ENCODE measurements around the gene TRPM4. TPM values are rescaled to one million over a fixed set of nuclear protein-coding genes. Genes with fewer than 3 reads are reported as not detected.

The TRPM4 gene
- total and polyA plus RNA-seq, 2 of the 8 experiments (the other 6 are each of a cell fraction or from before 2014, with no cell fraction given), result 11.3 to 13.3 TPM

DNA sequence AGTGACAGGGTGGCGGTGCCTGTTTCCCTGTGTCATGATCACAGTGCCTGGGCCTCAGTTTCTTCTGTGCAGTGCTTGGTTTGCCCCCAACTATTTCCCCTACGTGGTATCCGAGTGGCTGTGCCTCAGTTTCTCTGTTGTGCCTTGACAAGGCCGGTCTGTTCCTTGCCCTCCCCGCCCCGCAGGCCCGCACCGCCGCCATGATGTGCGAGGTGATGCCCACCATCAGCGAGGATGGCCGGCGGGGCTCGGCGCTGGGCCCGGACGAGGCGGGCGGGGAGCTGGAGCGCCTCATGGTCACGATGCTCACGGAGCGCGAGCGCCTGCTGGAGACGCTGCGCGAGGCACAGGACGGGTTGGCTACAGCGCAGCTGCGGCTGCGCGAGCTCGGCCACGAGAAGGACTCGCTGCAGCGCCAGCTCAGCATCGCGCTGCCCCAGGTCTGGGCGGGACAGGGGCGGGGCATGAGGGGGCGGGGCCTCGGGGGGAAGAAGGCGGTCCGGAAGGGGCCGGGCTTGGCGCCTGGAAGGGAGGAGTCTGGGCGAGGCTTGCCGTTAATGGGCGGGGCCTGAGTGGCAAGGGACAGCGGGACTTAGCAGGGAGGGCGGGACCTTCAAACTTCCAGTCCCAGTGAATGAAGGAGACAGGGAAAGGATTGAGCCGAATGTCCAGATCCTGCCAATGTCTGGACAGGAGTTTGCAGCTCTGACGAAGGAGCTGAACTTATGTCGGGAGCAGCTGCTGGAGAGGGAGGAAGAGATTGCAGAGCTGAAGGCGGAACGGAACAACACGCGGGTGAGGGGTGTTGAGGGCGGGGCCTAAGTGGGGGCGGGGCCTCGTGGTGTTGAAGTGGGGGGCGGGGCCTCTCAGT is 29.7 kb upstream of the TRPM4 start (continued):
- TF ChIP-seq, protein P1, sequence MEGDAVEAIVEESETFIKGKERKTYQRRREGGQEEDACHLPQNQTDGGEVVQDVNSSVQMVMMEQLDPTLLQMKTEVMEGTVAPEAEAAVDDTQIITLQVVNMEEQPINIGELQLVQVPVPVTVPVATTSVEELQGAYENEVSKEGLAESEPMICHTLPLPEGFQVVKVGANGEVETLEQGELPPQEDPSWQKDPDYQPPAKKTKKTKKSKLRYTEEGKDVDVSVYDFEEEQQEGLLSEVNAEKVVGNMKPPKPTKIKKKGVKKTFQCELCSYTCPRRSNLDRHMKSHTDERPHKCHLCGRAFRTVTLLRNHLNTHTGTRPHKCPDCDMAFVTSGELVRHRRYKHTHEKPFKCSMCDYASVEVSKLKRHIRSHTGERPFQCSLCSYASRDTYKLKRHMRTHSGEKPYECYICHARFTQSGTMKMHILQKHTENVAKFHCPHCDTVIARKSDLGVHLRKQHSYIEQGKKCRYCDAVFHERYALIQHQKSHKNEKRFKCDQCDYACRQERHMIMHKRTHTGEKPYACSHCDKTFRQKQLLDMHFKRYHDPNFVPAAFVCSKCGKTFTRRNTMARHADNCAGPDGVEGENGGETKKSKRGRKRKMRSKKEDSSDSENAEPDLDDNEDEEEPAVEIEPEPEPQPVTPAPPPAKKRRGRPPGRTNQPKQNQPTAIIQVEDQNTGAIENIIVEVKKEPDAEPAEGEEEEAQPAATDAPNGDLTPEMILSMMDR (IDR thresholded peaks at IDR 0.05; ENCODE audit: control extremely low read depth in 1 of 3, insufficient read depth in 1 of 3, low read depth in 1 of 3, low read length in 3 of 3), result peak in 1 of 3 experiments; percentile 1; a peak in 1 of 4 replicates
- peak in 1 of 2 experiments; percentile 77; a peak in 2 of 4 replicates for TF ChIP-seq SIN3A (conservative IDR thresholded peaks at IDR 0.05 in 1 of 2, IDR thresholded peaks at IDR 0.05 in 1 of 2; ENCODE audit: low read depth in 1 of 2, low read length in 2 of 2)
- no peak; the same call in 1 of the 2 replicates for TF ChIP-seq KDM1A (IDR thresholded peaks at IDR 0.05; ENCODE audit: borderline replicate concordance, low read length)
- peak; percentile 72 for TF ChIP-seq TAF1 (IDR thresholded peaks at IDR 0.05; ENCODE audit: low read depth, low read length)
- TF ChIP-seq POLR2AphosphoS5 (IDR thresholded peaks at IDR 0.05; ENCODE audit: low read depth, low read length), result peak; percentile 71
- no peak for TF ChIP-seq HDAC2 (IDR thresholded peaks at IDR 0.05; ENCODE audit: borderline replicate concordance in 1 of 2, low read depth in 2 of 2, low read length in 2 of 2)
- TF ChIP-seq JUN (IDR thresholded peaks at IDR 0.05; ENCODE audit: low read depth, low read length), result no peak
- TF ChIP-seq PHF8 (conservative IDR thresholded peaks at IDR 0.05; ENCODE audit: low read depth, low read length), result peak; percentile 76; the same call in 1 of the 2 replicates
- no peak for TF ChIP-seq JUND (IDR thresholded peaks at IDR 0.05; ENCODE audit: low read length)
- no peak for TF ChIP-seq CTBP2 (IDR thresholded peaks at IDR 0.05; ENCODE audit: borderline replicate concordance, insufficient read depth, insufficient read length, low read length)
- peak; percentile 86 for TF ChIP-seq YY1 (IDR thresholded peaks at IDR 0.05; ENCODE audit: low read depth, low read length)
- peak; percentile 61; the same call in 1 of the 2 replicates for TF ChIP-seq SP1 (IDR thresholded peaks at IDR 0.05; ENCODE audit: low read depth, low read length)
- no peak for TF ChIP-seq NANOG (IDR thresholded peaks at IDR 0.05; ENCODE audit: insufficient read depth, low read depth, low read length, poor library complexity, severe bottlenecking)
- TF ChIP-seq SUZ12 (IDR thresholded peaks at IDR 0.05; ENCODE audit: low read length), result no peak
- no peak for TF ChIP-seq FOSL1 (IDR thresholded peaks at IDR 0.05; ENCODE audit: insufficient read depth, low read depth, low read length)
- peak; percentile 47; the same call in 1 of the 2 replicates for TF ChIP-seq BACH1 (IDR thresholded peaks at IDR 0.05; ENCODE audit: low read length)
- TF ChIP-seq KDM4A (IDR thresholded peaks at IDR 0.05; ENCODE audit: low read depth, low read length, severe bottlenecking), result peak; percentile 65
- no peak for TF ChIP-seq TCF12 (IDR thresholded peaks at IDR 0.05; ENCODE audit: low read depth, low read length)
- TF ChIP-seq, protein P2, sequence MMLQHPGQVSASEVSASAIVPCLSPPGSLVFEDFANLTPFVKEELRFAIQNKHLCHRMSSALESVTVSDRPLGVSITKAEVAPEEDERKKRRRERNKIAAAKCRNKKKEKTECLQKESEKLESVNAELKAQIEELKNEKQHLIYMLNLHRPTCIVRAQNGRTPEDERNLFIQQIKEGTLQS (IDR thresholded peaks at IDR 0.05; ENCODE audit: insufficient read depth, low read depth, low read length), result no peak
- TF ChIP-seq CREB1 (IDR thresholded peaks at IDR 0.05), result no peak
